OCI-LY3 (cell line): ENCODE data around the gene ZCWPW2.

ENCODE experiments used
- EZH2phosphoT487 ChIP-seq: fragments of 200-600 bp; shearing (Covaris generic); IDR thresholded peaks from 2 replicates; pipeline ENCODE4 v1.6.1; 2018; ENCODE audit warnings: antibody characterized with exemption, mixed run types, low read depth
- TF ChIP-seq, protein P1 (sequence below): fragments of 200-600, 300-600 bp; sonication (generic); IDR thresholded peaks from 2 replicates; pipeline ENCODE4 v1.5.1; 2014; ENCODE audit warnings: antibody characterized with exemption, low read length, low read depth

DNA sequence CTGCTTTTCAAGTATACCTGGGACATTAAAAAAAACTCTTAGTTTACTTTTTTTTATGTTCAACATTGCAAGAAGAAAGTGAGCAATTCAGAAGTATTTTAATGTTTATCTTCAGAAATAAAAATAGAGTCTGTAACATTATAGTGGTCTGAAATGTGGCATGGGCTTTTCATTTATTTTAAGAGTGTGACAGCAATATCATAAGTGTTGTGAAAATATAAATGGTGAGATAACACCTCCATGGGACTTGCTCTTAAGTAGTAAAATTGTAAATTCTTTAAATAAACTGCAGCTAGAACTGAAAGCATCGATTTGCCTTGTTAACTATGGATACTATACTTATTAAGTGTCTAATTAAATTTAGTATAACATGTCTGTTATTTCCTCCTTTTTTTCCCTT, 48.8 kb upstream of the ZCWPW2 start:
- TF ChIP-seq, protein P1, sequence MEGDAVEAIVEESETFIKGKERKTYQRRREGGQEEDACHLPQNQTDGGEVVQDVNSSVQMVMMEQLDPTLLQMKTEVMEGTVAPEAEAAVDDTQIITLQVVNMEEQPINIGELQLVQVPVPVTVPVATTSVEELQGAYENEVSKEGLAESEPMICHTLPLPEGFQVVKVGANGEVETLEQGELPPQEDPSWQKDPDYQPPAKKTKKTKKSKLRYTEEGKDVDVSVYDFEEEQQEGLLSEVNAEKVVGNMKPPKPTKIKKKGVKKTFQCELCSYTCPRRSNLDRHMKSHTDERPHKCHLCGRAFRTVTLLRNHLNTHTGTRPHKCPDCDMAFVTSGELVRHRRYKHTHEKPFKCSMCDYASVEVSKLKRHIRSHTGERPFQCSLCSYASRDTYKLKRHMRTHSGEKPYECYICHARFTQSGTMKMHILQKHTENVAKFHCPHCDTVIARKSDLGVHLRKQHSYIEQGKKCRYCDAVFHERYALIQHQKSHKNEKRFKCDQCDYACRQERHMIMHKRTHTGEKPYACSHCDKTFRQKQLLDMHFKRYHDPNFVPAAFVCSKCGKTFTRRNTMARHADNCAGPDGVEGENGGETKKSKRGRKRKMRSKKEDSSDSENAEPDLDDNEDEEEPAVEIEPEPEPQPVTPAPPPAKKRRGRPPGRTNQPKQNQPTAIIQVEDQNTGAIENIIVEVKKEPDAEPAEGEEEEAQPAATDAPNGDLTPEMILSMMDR, result no peak
- TF ChIP-seq EZH2phosphoT487, result no peak
